Duodenal mucosa (tissue), 2 donors: ENCODE data around the gene NR2C1.
A peak's percentile ranks its signal among the peaks of the same experiment; 100 is the strongest.
"Not testable (repeated sequence)": the region's sequence is repeated elsewhere in the genome, so short reads cannot be mapped to it uniquely, and the experiment has no call there.

Experiments
- H3K27ac ChIP-seq: one replicate; pipeline ENCODE4 v1.7.0; 2013; ENCODE audit warnings: low read depth, low read length
- H3K27me3 ChIP-seq, 2 donors: one replicate each; pipeline ENCODE4 v1.7.0; 2013; ENCODE audit warnings: low read length in 2 of 2, control low read depth in 1 of 2; ENCODE audit not compliant: insufficient read depth in 2 of 2, control insufficient read depth in 1 of 2
- H3K36me3 ChIP-seq, 2 donors: one replicate each; pipeline ENCODE4 v1.7.0; 2013; ENCODE audit warnings: low read length in 2 of 2, control low read depth in 1 of 2; ENCODE audit not compliant: insufficient read depth in 2 of 2, control insufficient read depth in 1 of 2
- H3K4me1 ChIP-seq, 2 donors: one replicate each; pipeline ENCODE4 v1.7.0; 2013; ENCODE audit warnings: low read length in 2 of 2, control low read depth in 1 of 2; ENCODE audit not compliant: insufficient read depth in 2 of 2, control insufficient read depth in 1 of 2
- H3K4me3 ChIP-seq, 2 donors: one replicate each; pipeline ENCODE4 v1.7.0; 2013; ENCODE audit warnings: low read length in 2 of 2, low read depth in 1 of 2
- H3K9ac ChIP-seq, 2 donors: one replicate each; pipeline ENCODE4 v1.7.0; 2013; ENCODE audit warnings: low read length in 2 of 2, low read depth in 1 of 2
- H3K9me3 ChIP-seq, 2 donors: one replicate each; pipeline ENCODE4 v1.7.0; 2013; ENCODE audit warnings: low read length in 2 of 2, control low read depth in 1 of 2; ENCODE audit not compliant: control insufficient read depth in 1 of 2

Gene NR2C1

GRCh38 chr12:95004610-95005009 is 68.8 kb downstream of the NR2C1 start:
- Histone ChIP-seq H3K9me3 (peaks cover 3 to 15% of the 10 kb centered on the region in 2 donors), H3K36me3 (peaks cover 0 to 13% of the 10 kb centered on the region in 2 donors), H3K9ac (no peak overlapping the region), H3K27me3 (no peaks in the 10 kb centered on the region), H3K4me3 (no peak overlapping the region), H3K27ac (no peak overlapping the region), H3K4me1 (peaks cover 8 to 10% of the 10 kb centered on the region in 2 donors)

GRCh38 chr12:95003921-95004272 is 69.5 kb downstream of the NR2C1 start:
- Histone ChIP-seq H3K4me1 (peaks cover 8 to 12% of the 10 kb centered on the region in 2 donors), H3K27ac (no peak overlapping the region), H3K36me3 (peaks cover 0 to 13% of the 10 kb centered on the region in 2 donors), H3K4me3 (peak overlapping the region; percentile 83 to 99), H3K9ac (no peak overlapping the region), H3K9me3 (peaks cover 3 to 15% of the 10 kb centered on the region in 2 donors), H3K27me3 (no peaks in the 10 kb centered on the region)

- Histone ChIP-seq H3K9me3 (peaks cover 3 to 12% of the 10 kb centered on the region in 2 donors), H3K36me3 (peaks cover 0 to 13% of the 10 kb centered on the region in 2 donors), H3K4me1 (peaks cover 8 to 12% of the 10 kb centered on the region in 2 donors), H3K4me3 (peak within 1 kb of the TSS; percentile 83 to 99), H3K27me3 (no peaks in the 10 kb centered on the region), H3K27ac (peak within 1 kb of the TSS; percentile 79), H3K9ac (peak within 1 kb of the TSS; percentile 85 to 92)
Measured at GRCh38 chr12:95003213-95003920, 70.1 kb downstream of the NR2C1 start, which contains the start of gene NDUFA12. Gene NDUFA12 (minus strand): TSS chr12:95003697. CDS start chr12:95003680, 17 bp downstream.

- H3K4me1 ChIP-seq: peaks cover 8 to 12% of the 10 kb centered on the region in 2 donors
- H3K9me3 ChIP-seq: peaks cover 1 to 6% of the 10 kb centered on the region in 2 donors
- H3K27me3 ChIP-seq: no peaks in the 10 kb centered on the region
- H3K27ac ChIP-seq: no peak overlapping the region
- H3K36me3 ChIP-seq: peaks cover 0 to 13% of the 10 kb centered on the region in 2 donors
- H3K4me3 ChIP-seq: peak overlapping the region; percentile 83 to 99
- peak overlapping the region; percentile 85 to 92 for H3K9ac ChIP-seq
Measured at GRCh38 chr12:95002754-95003153, 70.7 kb downstream of the NR2C1 start.

- H3K27ac ChIP-seq: no peak overlapping the region
- H3K36me3 ChIP-seq: peaks cover 5 to 35% of the 10 kb centered on the region in 2 donors
- no peak overlapping the region for H3K9ac ChIP-seq
Measured at GRCh38 chr12:94998326-94998725, 75.1 kb downstream of the NR2C1 start.

GRCh38 chr12:94997726-94998125 is 75.7 kb downstream of the NR2C1 start:
- H3K27ac ChIP-seq: no peak overlapping the region
- no peak overlapping the region for H3K9ac ChIP-seq
- no peaks in the 10 kb centered on the region for H3K9me3 ChIP-seq
- peaks cover 5 to 39% of the 10 kb centered on the region in 2 donors for H3K36me3 ChIP-seq
- no peak overlapping the region for H3K4me3 ChIP-seq
- H3K4me1 ChIP-seq: peaks cover 4 to 9% of the 10 kb centered on the region in 2 donors
- H3K27me3 ChIP-seq: no peaks in the 10 kb centered on the region

More at GRCh38 chr12:94998326-94998725, 75.1 kb downstream of the NR2C1 start:
- no peak overlapping the region for H3K4me3 ChIP-seq
- no peaks in the 10 kb centered on the region for H3K27me3 ChIP-seq
- peaks cover 8 to 12% of the 10 kb centered on the region in 2 donors for H3K4me1 ChIP-seq
- no peaks in the 10 kb centered on the region for H3K9me3 ChIP-seq

- Histone ChIP-seq H3K36me3 (peaks cover 5 to 44% of the 10 kb centered on the region in 2 donors), H3K9me3 (no peaks in the 10 kb centered on the region), H3K4me1 (peaks cover 0 to 4% of the 10 kb centered on the region in 2 donors), H3K27ac (no peak overlapping the region), H3K9ac (no peak overlapping the region), H3K27me3 (no peaks in the 10 kb centered on the region), H3K4me3 (no peak overlapping the region)
Measured at GRCh38 chr12:94997061-94997460, 76.4 kb downstream of the NR2C1 start.

- Histone ChIP-seq H3K27ac (no peak overlapping the region), H3K36me3 (peaks cover 5 to 38% of the 10 kb centered on the region in 2 donors), H3K9ac (no peak overlapping the region)
Measured at GRCh38 chr12:94994312-94994711, 79.1 kb downstream of the NR2C1 start.

GRCh38 chr12:94993855-94994254 is 79.6 kb downstream of the NR2C1 start:
- H3K27ac ChIP-seq: not testable (repeated sequence)
- peaks cover 5 to 38% of the 10 kb centered on the region in 2 donors for H3K36me3 ChIP-seq

More at GRCh38 chr12:94994312-94994711, 79.1 kb downstream of the NR2C1 start:
- Histone ChIP-seq H3K9me3 (no peaks in the 10 kb centered on the region), H3K27me3 (no peaks in the 10 kb centered on the region), H3K4me1 (no peaks in the 10 kb centered on the region), H3K4me3 (no peak overlapping the region)

GRCh38 chr12:94990222-94990621 is 83.2 kb downstream of the NR2C1 start:
- H3K36me3 ChIP-seq: peaks cover 5 to 31% of the 10 kb centered on the region in 2 donors

More at GRCh38 chr12:94993855-94994254, 79.6 kb downstream of the NR2C1 start:
- H3K4me1 ChIP-seq, H3K9ac ChIP-seq, H3K9me3 ChIP-seq, H3K27me3 ChIP-seq, H3K4me3 ChIP-seq: not testable (repeated sequence)

More at GRCh38 chr12:94990222-94990621, 83.2 kb downstream of the NR2C1 start:
- Histone ChIP-seq H3K4me3 (no peak overlapping the region), H3K9ac (no peak overlapping the region), H3K4me1 (no peaks in the 10 kb centered on the region), H3K27me3 (no peaks in the 10 kb centered on the region), H3K9me3 (no peaks in the 10 kb centered on the region), H3K27ac (no peak overlapping the region)
